ENCODE data around the gene FFAR1.

DNA sequence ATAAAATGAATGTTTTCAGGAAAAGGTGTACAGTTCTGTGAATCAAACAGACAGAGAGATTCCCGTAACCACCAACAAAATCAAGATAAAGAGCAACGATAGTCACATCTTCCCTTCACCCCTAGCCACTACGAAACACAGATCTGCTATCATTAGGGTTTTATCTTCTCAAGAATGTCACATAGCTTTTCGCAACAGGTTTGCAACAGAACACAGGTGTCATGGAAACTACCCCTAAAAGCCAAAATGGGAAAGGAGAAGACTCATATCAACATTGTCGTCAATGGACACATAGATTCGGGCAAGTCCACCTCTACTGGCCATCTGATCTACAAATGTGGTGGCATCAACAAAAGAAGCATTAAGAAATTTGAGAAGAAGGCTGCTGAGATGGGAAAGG is 34.2 kb downstream of the FFAR1 start:
- TF ChIP-seq, protein P1, sequence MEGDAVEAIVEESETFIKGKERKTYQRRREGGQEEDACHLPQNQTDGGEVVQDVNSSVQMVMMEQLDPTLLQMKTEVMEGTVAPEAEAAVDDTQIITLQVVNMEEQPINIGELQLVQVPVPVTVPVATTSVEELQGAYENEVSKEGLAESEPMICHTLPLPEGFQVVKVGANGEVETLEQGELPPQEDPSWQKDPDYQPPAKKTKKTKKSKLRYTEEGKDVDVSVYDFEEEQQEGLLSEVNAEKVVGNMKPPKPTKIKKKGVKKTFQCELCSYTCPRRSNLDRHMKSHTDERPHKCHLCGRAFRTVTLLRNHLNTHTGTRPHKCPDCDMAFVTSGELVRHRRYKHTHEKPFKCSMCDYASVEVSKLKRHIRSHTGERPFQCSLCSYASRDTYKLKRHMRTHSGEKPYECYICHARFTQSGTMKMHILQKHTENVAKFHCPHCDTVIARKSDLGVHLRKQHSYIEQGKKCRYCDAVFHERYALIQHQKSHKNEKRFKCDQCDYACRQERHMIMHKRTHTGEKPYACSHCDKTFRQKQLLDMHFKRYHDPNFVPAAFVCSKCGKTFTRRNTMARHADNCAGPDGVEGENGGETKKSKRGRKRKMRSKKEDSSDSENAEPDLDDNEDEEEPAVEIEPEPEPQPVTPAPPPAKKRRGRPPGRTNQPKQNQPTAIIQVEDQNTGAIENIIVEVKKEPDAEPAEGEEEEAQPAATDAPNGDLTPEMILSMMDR (IDR thresholded peaks at IDR 0.05): no peak
- TF ChIP-seq POLR2A (IDR thresholded peaks at IDR 0.05): no peak

Data from testis (tissue), 2 donors.